Activated gamma-delta T cell treated with Interleukin-2 at 50 U/mL for 16 hours (primary cell): ENCODE data around the gene RHOXF1.
"Not testable (repeated sequence)": the region's sequence is repeated elsewhere in the genome, so short reads cannot be mapped to it uniquely, and the experiment has no call there.

Source experiments
- DNase-seq: peaks from one replicate; pipeline ENCODE4 v3.0.0-alpha.2; 2020

RHOXF1 gene

DNA sequence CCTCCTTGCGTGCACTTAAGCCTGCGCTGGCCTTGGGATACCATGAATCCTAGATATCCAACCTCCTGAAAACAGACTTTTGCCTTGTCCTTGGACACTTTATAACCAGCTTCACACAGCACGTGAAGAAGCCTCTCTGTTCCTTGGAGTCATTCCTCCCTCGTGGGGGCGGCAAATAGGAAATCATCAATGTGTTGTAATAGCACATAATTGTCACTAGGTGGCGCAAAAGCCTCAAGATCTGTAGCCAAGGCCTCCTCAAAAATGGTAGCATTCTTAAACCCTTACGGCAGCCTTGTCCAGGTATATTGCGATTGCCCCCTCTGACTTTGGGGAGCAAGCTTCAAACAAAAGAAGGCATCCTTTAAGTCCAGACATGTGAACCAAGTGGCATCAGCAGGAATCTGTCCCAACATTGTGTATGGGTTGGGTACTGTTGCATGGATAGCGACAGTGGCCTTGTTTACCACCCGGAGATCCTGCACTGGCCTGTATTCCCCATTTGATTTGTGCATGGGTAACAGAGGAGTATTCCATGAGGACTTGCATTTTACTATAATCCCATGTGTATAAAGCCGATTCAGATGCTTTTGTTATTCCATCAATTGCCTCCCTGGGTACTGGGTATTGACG lies 30.0 kb downstream of the RHOXF1 start:
- not testable (repeated sequence) for DNase-seq

GRCh38 chrX:120077590-120077989 lies 38.1 kb downstream of the RHOXF1 start, which contains the start of gene RHOXF2B:
RHOXF2B (minus strand) TSS chrX:120077690; CDS start chrX:120077552, 138 bp downstream.
- not testable (repeated sequence) for DNase-seq

DNA sequence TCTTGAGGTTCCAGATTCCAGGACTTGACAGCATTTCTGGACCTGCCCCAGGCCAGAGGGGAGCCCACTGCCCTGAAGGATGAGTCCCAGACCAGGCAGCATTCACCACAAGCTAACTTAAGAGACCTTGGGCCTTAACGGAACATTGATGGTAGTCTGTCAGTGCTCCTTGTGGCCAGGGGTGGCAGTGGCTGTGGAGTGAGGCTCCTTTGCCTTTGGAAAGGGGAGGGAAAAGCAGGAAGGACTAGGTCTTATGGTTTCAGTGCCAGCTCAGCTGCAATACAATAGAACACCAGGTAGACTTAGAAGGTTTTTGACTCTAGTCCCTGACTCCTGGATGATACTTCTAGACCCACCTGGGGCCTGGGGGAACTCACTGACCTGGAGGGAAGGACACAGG lies 49.5 kb downstream of the RHOXF1 start:
- not testable (repeated sequence) for DNase-seq
